HCT116 (cell line): Measurements from ENCODE around the gene VRK3.

Experiments
- POLR2AphosphoS5 ChIP-seq: IDR thresholded peaks from 2 replicates; pipeline ENCODE4 v1.6.1; 2011; ENCODE audit warnings: mild to moderate bottlenecking, low read depth, low read length, moderate library complexity
- SIN3A ChIP-seq: IDR thresholded peaks from 2 replicates; pipeline ENCODE4 v1.6.1; 2012; ENCODE audit warnings: low read depth
- SP1 ChIP-seq: IDR thresholded peaks from 2 replicates; pipeline ENCODE4 v1.6.1; 2012; ENCODE audit warnings: low read depth
- TF ChIP-seq, protein P1 (sequence below): IDR thresholded peaks from 2 replicates; pipeline ENCODE4 v1.6.1; 2012

DNA sequence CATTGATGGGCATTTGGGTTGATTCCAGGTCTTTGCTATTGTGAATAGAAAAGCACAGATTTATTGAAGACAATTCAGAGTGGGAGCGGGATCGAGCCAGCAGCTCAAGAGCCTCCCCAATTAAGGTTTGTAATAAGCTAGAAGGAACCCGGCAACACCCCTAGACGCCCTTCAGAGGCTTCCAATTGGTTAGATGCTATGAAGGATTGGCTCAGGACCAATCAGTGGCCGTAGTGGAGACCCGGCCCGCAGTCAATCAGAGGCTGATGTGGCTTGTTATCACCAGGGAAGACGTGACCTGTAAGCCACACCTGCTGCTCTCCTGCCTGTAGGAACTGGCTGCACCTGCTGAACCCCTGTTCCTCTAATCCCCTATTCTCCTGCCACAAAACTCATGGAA lies 78.8 kb downstream of the VRK3 start:
- TF ChIP-seq, protein P1, sequence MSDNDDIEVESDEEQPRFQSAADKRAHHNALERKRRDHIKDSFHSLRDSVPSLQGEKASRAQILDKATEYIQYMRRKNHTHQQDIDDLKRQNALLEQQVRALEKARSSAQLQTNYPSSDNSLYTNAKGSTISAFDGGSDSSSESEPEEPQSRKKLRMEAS = no peak
- TF ChIP-seq POLR2AphosphoS5 (no peak), SIN3A (no peak), SP1 (no peak)
